ENCODE results near the gene SPATA18. TPM values are rescaled to one million over a fixed set of nuclear protein-coding genes. Genes with fewer than 3 reads are reported as not detected.

The SPATA18 gene
- total and polyA plus RNA-seq, 2 experiments from 2014 or later, result 2.7 to 7.8 TPM

GRCh38 chr4:52057196-52057595 is 6.1 kb downstream of the SPATA18 start:
- no peaks in the 10 kb centered on the region for H3K79me2 ChIP-seq
- H3K27me3 ChIP-seq, result no peaks in the 10 kb centered on the region
- no peak overlapping the region for H3K27ac ChIP-seq
- TF ChIP-seq EZH2 (IDR thresholded peaks at IDR 0.05; ENCODE audit: borderline replicate concordance) (no peak), EZH2phosphoT487 (IDR thresholded peaks at IDR 0.05; ENCODE audit: low read depth, severe bottlenecking, unreplicated experiment) (no peak), CTCF (IDR thresholded peaks at IDR 0.05; ENCODE audit: poor library complexity) (no peak)
- H3K9me2 ChIP-seq (replicated peaks; ENCODE audit: insufficient read depth), result no peaks in the 10 kb centered on the region
- peaks cover 7% of the 10 kb centered on the region for H3K4me1 ChIP-seq (ENCODE audit: insufficient read depth)
- no peaks in the 10 kb centered on the region for H4K20me1 ChIP-seq (ENCODE audit: insufficient read depth, poor library complexity, severe bottlenecking)
- no peaks in the 10 kb centered on the region for H3K36me3 ChIP-seq (replicated peaks; ENCODE audit: insufficient read depth, low read depth)
- no peak for DNase-seq (ENCODE audit: low spot score)
- no peak overlapping the region for H3K4me3 ChIP-seq
- H3K4me2 ChIP-seq, result no peak overlapping the region
- no peaks in the 10 kb centered on the region for H3K9me3 ChIP-seq (ENCODE audit: low read depth)
- no peak overlapping the region for H2AFZ ChIP-seq

- Histone ChIP-seq H3K4me2 (no peak overlapping the region), H3K36me3 (replicated peaks; ENCODE audit: insufficient read depth, low read depth) (no peaks in the 10 kb centered on the region), H3K27me3 (no peaks in the 10 kb centered on the region), H3K27ac (no peak overlapping the region), H3K4me1 (ENCODE audit: insufficient read depth) (peaks cover 4% of the 10 kb centered on the region), H3K79me2 (no peaks in the 10 kb centered on the region), H3K9me3 (ENCODE audit: low read depth) (no peaks in the 10 kb centered on the region), H4K20me1 (ENCODE audit: insufficient read depth, poor library complexity, severe bottlenecking) (no peaks in the 10 kb centered on the region), H3K9me2 (replicated peaks; ENCODE audit: insufficient read depth) (no peaks in the 10 kb centered on the region), H3K4me3 (no peak overlapping the region), H2AFZ (no peak overlapping the region)
- TF ChIP-seq EZH2phosphoT487 (IDR thresholded peaks at IDR 0.05; ENCODE audit: low read depth, severe bottlenecking, unreplicated experiment) (no peak), CTCF (IDR thresholded peaks at IDR 0.05; ENCODE audit: poor library complexity) (no peak), EZH2 (IDR thresholded peaks at IDR 0.05; ENCODE audit: borderline replicate concordance) (no peak)
- 100% methylated on average over 1 of the region's 1 CpG for WGBS (ENCODE audit: low lambda C conversion rate, missing lambda C conversion rate)
- no peak for DNase-seq (ENCODE audit: low spot score)
Observed at GRCh38 chr4:52058275-52058674, 7.2 kb downstream of the SPATA18 start.

- Histone ChIP-seq H3K27ac (no peak overlapping the region), H2AFZ (no peak overlapping the region)
Observed at GRCh38 chr4:52059372-52059771, 8.3 kb downstream of the SPATA18 start.

More at GRCh38 chr4:52059372-52059771, 8.3 kb downstream of the SPATA18 start:
- Histone ChIP-seq H3K9me2 (replicated peaks; ENCODE audit: insufficient read depth) (no peaks in the 10 kb centered on the region), H3K36me3 (replicated peaks; ENCODE audit: insufficient read depth, low read depth) (no peaks in the 10 kb centered on the region), H3K27me3 (no peaks in the 10 kb centered on the region), H3K4me1 (ENCODE audit: insufficient read depth) (peaks cover 4% of the 10 kb centered on the region), H3K79me2 (no peaks in the 10 kb centered on the region), H3K4me2 (no peak overlapping the region), H3K9me3 (ENCODE audit: low read depth) (no peaks in the 10 kb centered on the region), H3K4me3 (no peak overlapping the region), H4K20me1 (ENCODE audit: insufficient read depth, poor library complexity, severe bottlenecking) (no peaks in the 10 kb centered on the region)
- WGBS (ENCODE audit: low lambda C conversion rate, missing lambda C conversion rate), result 97% methylated on average over 3 of the region's 3 CpGs
- TF ChIP-seq CTCF (IDR thresholded peaks at IDR 0.05; ENCODE audit: poor library complexity), result no peak
- TF ChIP-seq EZH2 (IDR thresholded peaks at IDR 0.05; ENCODE audit: borderline replicate concordance), result no peak
- no peak for TF ChIP-seq EZH2phosphoT487 (IDR thresholded peaks at IDR 0.05; ENCODE audit: low read depth, severe bottlenecking, unreplicated experiment)
- DNase-seq (ENCODE audit: low spot score), result no peak
